NB4 (cell line): ENCODE results near the gene GPC5.

ENCODE experiments used
- DNase-seq: peaks from one replicate; pipeline ENCODE4 v3.0.0; 2010; ENCODE audit warnings: low read depth
- H3K4me3 ChIP-seq: one replicate; pipeline ENCODE4 v1.5.1; 2011; ENCODE audit warnings: mild to moderate bottlenecking, low read depth, low read length, moderate library complexity
- MYC ChIP-seq: IDR thresholded peaks from 2 replicates; pipeline ENCODE4 v1.6.1; 2011; ENCODE audit warnings: low read depth, low read length
- POLR2A ChIP-seq: IDR thresholded peaks from 2 replicates; pipeline ENCODE4 v1.6.1; 2011; ENCODE audit warnings: mild to moderate bottlenecking; ENCODE audit not compliant: insufficient read length; ENCODE audit errors: extremely low read depth
- TF ChIP-seq, protein P1 (sequence below): IDR thresholded peaks from 2 replicates; pipeline ENCODE4 v1.6.1; 2011; ENCODE audit warnings: low read depth, low read length
- TF ChIP-seq, protein P2 (sequence below): IDR thresholded peaks from one replicate; pipeline ENCODE4 v1.5.1; 2012; ENCODE audit warnings: low read depth, low read length

Gene GPC5

DNA sequence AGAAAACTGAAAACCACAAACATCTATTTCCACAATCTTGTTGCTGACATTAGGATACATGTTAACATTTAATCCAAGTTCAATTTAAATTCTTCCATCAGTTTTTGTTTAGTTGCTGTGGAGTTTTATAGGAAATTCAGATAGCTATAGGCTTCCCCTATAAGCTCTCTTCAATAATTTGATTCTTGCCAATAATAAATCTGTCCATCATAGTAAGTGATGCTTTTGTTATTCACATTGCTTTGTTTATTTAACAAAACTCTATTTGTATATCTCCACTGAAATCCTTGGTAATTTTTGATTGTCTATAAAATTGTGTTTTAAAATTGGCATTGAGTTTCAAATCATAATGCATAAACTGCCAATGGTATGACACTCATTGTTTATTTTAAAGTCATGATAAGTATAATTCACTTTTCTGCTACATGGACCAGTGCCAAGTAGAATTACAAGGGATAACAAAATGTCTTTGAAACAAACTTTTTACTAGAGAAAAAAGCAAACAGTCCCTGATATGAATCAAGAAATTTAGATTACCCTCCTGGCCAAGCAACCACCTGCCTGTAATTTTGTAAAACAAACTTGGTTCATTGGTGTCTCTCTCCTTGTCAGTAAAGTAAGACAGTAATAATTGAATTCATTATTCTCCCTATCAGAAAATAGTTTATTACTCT lies 1250.9 kb downstream of the GPC5 start:
- no peak for DNase-seq
- TF ChIP-seq POLR2A (no peak), MYC (no peak)
- TF ChIP-seq, protein P1, sequence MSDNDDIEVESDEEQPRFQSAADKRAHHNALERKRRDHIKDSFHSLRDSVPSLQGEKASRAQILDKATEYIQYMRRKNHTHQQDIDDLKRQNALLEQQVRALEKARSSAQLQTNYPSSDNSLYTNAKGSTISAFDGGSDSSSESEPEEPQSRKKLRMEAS = no peak
- TF ChIP-seq, protein P2, sequence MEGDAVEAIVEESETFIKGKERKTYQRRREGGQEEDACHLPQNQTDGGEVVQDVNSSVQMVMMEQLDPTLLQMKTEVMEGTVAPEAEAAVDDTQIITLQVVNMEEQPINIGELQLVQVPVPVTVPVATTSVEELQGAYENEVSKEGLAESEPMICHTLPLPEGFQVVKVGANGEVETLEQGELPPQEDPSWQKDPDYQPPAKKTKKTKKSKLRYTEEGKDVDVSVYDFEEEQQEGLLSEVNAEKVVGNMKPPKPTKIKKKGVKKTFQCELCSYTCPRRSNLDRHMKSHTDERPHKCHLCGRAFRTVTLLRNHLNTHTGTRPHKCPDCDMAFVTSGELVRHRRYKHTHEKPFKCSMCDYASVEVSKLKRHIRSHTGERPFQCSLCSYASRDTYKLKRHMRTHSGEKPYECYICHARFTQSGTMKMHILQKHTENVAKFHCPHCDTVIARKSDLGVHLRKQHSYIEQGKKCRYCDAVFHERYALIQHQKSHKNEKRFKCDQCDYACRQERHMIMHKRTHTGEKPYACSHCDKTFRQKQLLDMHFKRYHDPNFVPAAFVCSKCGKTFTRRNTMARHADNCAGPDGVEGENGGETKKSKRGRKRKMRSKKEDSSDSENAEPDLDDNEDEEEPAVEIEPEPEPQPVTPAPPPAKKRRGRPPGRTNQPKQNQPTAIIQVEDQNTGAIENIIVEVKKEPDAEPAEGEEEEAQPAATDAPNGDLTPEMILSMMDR = no peak
- no peak overlapping the region for H3K4me3 ChIP-seq

DNA sequence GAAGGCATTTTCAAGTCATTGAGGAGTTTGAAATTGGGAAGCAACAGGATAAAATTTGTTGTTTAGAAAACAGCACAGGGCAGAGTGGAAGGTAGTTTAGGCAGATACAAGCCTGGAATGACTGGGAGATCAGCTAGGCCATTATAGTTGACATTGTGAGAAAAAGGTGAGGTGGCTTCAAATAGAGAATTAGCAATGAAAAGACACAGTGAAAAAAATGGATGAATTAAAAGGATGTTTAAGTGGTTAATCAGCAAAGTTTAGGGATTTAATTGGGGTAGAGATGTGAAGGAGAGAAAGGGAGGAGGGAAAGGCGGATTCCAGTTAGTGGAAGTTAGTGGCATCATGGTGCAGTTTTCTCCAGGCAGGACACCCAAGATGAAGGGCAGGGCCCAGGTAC lies 1257.7 kb downstream of the GPC5 start:
- DNase-seq = no peak
- TF ChIP-seq, protein P2 = no peak
- TF ChIP-seq MYC (no peak), POLR2A (no peak)
- TF ChIP-seq, protein P1 = no peak
- H3K4me3 ChIP-seq = no peak overlapping the region

DNA sequence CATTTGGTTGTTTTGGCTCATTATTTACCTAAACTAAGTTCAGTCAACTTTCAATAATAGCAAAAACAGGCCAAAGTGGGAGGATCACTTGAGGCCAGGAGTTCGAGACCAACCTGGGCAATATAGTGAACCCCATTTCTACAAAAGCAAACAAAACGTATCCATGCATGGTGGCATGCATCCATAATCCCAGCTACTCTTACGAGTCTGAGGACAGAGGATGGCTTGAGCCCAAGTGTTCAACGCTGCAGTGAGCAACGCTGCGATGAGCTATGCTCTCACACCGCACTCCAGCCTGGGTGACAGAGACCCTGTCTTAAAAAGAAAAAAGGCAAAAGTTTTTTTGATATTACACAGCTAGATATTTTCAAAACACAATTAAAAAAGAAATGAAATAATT lies 1258.2 kb downstream of the GPC5 start:
- TF ChIP-seq, protein P1 = no peak
- TF ChIP-seq POLR2A (no peak), MYC (no peak)
- TF ChIP-seq, protein P2 = no peak
- DNase-seq = no peak
- H3K4me3 ChIP-seq = no peak overlapping the region

DNA sequence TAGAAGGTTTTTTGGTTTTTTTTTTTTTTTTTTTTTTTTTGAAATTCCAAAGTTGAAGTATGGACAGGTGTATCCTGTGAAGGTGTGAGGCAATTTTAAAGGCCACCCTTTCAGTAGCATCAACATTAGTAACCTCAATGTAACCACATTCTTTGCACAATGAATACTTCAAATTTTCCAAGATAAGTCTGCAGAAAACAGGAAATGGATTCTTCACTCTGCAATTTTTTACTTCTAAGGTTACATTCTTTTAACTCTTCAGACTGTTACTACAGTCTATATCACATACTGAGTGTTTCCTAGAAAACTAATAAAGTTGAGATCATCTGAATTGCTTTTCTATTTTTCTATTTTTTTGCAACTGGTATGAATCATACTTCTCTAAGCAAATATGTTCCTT lies 1259.1 kb downstream of the GPC5 start:
- DNase-seq = no peak
- TF ChIP-seq MYC = no peak
- TF ChIP-seq, protein P1 = no peak
- no peak for TF ChIP-seq POLR2A
- TF ChIP-seq, protein P2 = no peak
- no peak overlapping the region for H3K4me3 ChIP-seq

DNA sequence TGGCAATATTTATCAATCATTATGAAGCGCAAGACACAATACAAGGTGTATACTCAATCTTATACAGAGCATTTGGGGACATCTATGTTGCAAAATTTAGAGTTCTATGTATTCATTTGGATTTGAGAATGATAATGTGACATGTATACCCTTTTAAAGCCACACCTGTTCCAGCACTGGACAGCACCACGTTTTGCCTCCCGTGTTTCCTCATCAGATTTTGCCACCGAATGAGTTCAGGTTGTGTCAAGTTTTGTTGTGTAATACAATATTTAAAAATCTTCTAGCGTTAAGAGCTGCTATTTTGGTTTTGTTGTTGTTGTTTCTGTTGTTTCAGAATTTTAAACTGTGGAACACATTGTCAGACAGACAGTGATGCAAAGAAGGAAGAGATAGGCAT lies 1259.9 kb downstream of the GPC5 start:
- TF ChIP-seq, protein P1 = no peak
- no peak for TF ChIP-seq MYC
- TF ChIP-seq, protein P2 = no peak
- TF ChIP-seq POLR2A = no peak

More for the DNA sequence above, 1259.9 kb downstream of the GPC5 start:
- no peak overlapping the region for H3K4me3 ChIP-seq
- no peak for DNase-seq
